Kidney (tissue), 14 donors: ENCODE measurements around the gene SPNS1. TPM values are rescaled to one million over a fixed set of nuclear protein-coding genes. Genes with fewer than 3 reads are reported as not detected.
"Not testable (repeated sequence)": the region's sequence is repeated elsewhere in the genome, so short reads cannot be mapped to it uniquely, and the experiment has no call there.

ENCODE experiments used
- DNase-seq, 5 donors: peaks; one replicate each; pipeline ENCODE4 v3.0.0-alpha.2; 2013 to 2020
- FAIRE-seq: peaks from 2 replicates; lab custom pipeline; 2012; peaks lifted over from hg19 to GRCh38; lab: Jason Lieb, UNC
- H3K27ac ChIP-seq, 2 donors: one replicate each; pipeline ENCODE4 v1.7.0; 2013; ENCODE audit warnings: low read depth in 2 of 2, low read length in 2 of 2, inconsistent platforms in 1 of 2
- H3K27me3 ChIP-seq: one replicate; pipeline ENCODE4 v1.7.1; 2013; ENCODE audit warnings: low read length, inconsistent platforms; ENCODE audit not compliant: control insufficient read depth, insufficient read depth
- H3K36me3 ChIP-seq, 3 donors: one replicate each; pipeline versions ENCODE4 v1.7.0 to v1.7.1; 2013; ENCODE audit warnings: low read length in 3 of 3, control low read depth in 1 of 3, inconsistent platforms in 1 of 3; ENCODE audit not compliant: insufficient read depth in 3 of 3, control insufficient read depth in 2 of 3
- H3K4me1 ChIP-seq, 3 donors: one replicate each; pipeline versions ENCODE4 v1.7.0 to v1.7.1; 2013; ENCODE audit warnings: low read length in 3 of 3, inconsistent platforms in 1 of 3, low read depth in 1 of 3; ENCODE audit not compliant: control insufficient read depth in 2 of 3, insufficient read depth in 2 of 3
- H3K4me3 ChIP-seq, 3 donors: one replicate each; pipeline versions ENCODE4 v1.7.0 to v1.8.1; 2013; ENCODE audit warnings: low read length in 3 of 3, control low read depth in 1 of 3, inconsistent platforms in 1 of 3
- H3K9ac ChIP-seq, 3 donors: one replicate each; pipeline versions ENCODE4 v1.7.0 to v1.7.1; 2013; ENCODE audit warnings: low read length in 3 of 3, control low read depth in 1 of 3, inconsistent platforms in 1 of 3
- H3K9me3 ChIP-seq, 3 donors: one replicate each; pipeline versions ENCODE4 v1.7.0 to v1.7.1; 2013; ENCODE audit warnings: low read length in 3 of 3, control low read depth in 1 of 3, inconsistent platforms in 1 of 3; ENCODE audit not compliant: control insufficient read depth in 2 of 3, insufficient read depth in 1 of 3
- CTCF ChIP-seq: IDR thresholded peaks from 3 replicates; pipeline ENCODE4 v1.5.1; 2012; ENCODE audit warnings: mild to moderate bottlenecking, moderate library complexity, borderline replicate concordance; ENCODE audit not compliant: insufficient read depth; ENCODE audit errors: extremely low read depth
- intact Hi-C: fragments of 100-400 bp; cut with DNase I; formaldehyde crosslinking; loops from one replicate; pipeline ENCODE4 v1.11.1; 2022
- polyA plus RNA-seq: library from polyadenylated mRNA; stranded (reverse); fragments of 350-450 nt; fragmentation: Illumina TruSeq; extraction: RNeasy Lipid Tissue Mini Kit (QIAGEN cat#74804); gene quantifications from one replicate; pipeline ENCODE4 v1.2.3, GENCODE V29; 2014; ENCODE audit warnings: low read depth, low replicate concordance; ENCODE audit not compliant: insufficient read depth
- total RNA-seq: library from RNA; stranded (reverse); fragmentation: NEBNext Ultra II Directional; extraction: Animal tissue kit (Norgen Biotek cat#: 25700); gene quantifications from one replicate; pipeline ENCODE4 v1.2.1, GENCODE V29; 2021
- donor health status: control.
- donor health status: control.
- donor health status: control.
- donor health status: control.
- donor health status: control.
- donor health status: DM: yes; HTN: yes; CAD: no.
- donor health status: Normal renal cell carcinoma (clear cell type).

Gene SPNS1
- total and polyA plus RNA-seq, 2 donors from 2014 or later: 34.5 to 38.4 TPM

- H3K27me3 ChIP-seq: no peaks in the 10 kb centered on the region
- DNase-seq: no peak
- intact Hi-C loops: no loop called here
- H3K4me1 ChIP-seq: no peaks in the 10 kb centered on the region
- no peak for TF ChIP-seq CTCF
- H3K9me3 ChIP-seq: no peaks in the 10 kb centered on the region
- no peak overlapping the region for H3K27ac ChIP-seq
- no peaks in the 10 kb centered on the region for H3K36me3 ChIP-seq
- FAIRE-seq: no peak
- H3K4me3 ChIP-seq: no peak overlapping the region
- no peak overlapping the region for H3K9ac ChIP-seq
Observed at GRCh38 chr16:28938721-28939120, 35.9 kb upstream of the SPNS1 start.

- H3K9ac ChIP-seq, DNase-seq, FAIRE-seq, H3K4me3 ChIP-seq, H3K4me1 ChIP-seq, H3K9me3 ChIP-seq, H3K36me3 ChIP-seq, H3K27me3 ChIP-seq, H3K27ac ChIP-seq: not testable (repeated sequence)
- intact Hi-C loops: loop anchor here (10.0 kb wide), 1 partner anchor 55 kb away; no protein-coding TSS in a partner anchor
Observed at GRCh38 chr16:28939825-28940224, 34.8 kb upstream of the SPNS1 start.

- Histone ChIP-seq H3K4me1 (peaks cover 0 to 6% (median 0%) of the 10 kb centered on the region in 3 donors), H3K36me3 (no peaks in the 10 kb centered on the region), H3K27me3 (no peaks in the 10 kb centered on the region), H3K4me3 (no peak overlapping the region), H3K27ac (no peak overlapping the region), H3K9me3 (no peaks in the 10 kb centered on the region), H3K9ac (no peak overlapping the region)
- intact Hi-C loops: loop anchor here (10.0 kb wide), 1 partner anchor 58 kb away; no protein-coding TSS in a partner anchor
- no peak for TF ChIP-seq CTCF
- FAIRE-seq (no peak), DNase-seq (no peak)
Observed at GRCh38 chr16:28943281-28943680, 31.3 kb upstream of the SPNS1 start.

- FAIRE-seq: no peak
- intact Hi-C loops: loop anchor here (10.0 kb wide), 1 partner anchor 62 kb away; no protein-coding TSS in a partner anchor
Observed at GRCh38 chr16:28946681-28947080, 27.9 kb upstream of the SPNS1 start.

More at GRCh38 chr16:28946681-28947080, 27.9 kb upstream of the SPNS1 start:
- H3K27ac ChIP-seq: no peak overlapping the region
- H3K4me3 ChIP-seq: no peak overlapping the region
- TF ChIP-seq CTCF: no peak
- no peak for DNase-seq
- H3K27me3 ChIP-seq: no peaks in the 10 kb centered on the region
- peaks cover 0 to 9% (median 0%) of the 10 kb centered on the region in 3 donors for H3K4me1 ChIP-seq
- H3K36me3 ChIP-seq: no peaks in the 10 kb centered on the region
- H3K9ac ChIP-seq: no peak overlapping the region
- H3K9me3 ChIP-seq: no peaks in the 10 kb centered on the region
